ENCODE results near the gene PATJ. TPM values are rescaled to one million over a fixed set of nuclear protein-coding genes. Genes with fewer than 3 reads are reported as not detected.
"Not testable (repeated sequence)": the region's sequence is repeated elsewhere in the genome, so short reads cannot be mapped to it uniquely, and the experiment has no call there.

The PATJ gene
- total and polyA plus RNA-seq, 8 donors, result 27.6 to 58.8 (median 38.8) TPM

GRCh38 chr1:61869691-61870109 is 127.4 kb downstream of the PATJ start:
- intact Hi-C loops (cut with DNase I), result no loop called here
- H3K27ac ChIP-seq, result no peak overlapping the region
- DNase-seq, result no peak

DNA sequence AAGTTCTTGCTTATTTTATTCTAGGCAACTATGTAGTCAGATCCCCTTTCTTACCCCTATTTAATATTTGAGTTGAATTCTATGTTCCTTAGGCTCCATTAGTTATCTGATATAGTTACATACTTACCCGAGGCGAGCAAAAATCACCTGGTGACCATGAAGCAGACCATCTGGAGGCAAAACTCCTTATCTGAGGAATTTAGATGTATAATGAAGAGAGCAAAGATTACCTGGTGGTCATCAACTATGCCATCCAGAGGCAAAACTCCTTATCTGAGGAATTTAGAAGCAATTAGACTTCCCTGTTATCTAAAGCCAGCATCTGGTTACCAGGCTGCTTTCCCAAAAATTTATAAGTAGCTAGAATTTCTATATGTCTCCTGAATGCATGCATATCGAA is 129.9 kb downstream of the PATJ start:
- Histone ChIP-seq H3K36me3 (peaks cover 0 to 8% of the 10 kb centered on the region in 2 donors), H3K4me1 (no peaks in the 10 kb centered on the region), H3K9me3 (peaks cover 0 to 16% of the 10 kb centered on the region in 2 donors), H3K27me3 (no peaks in the 10 kb centered on the region), H3K4me3 (no peak overlapping the region), H3K27ac (no peak overlapping the region)
- intact Hi-C loops (cut with DNase I), result no loop called here
- TF ChIP-seq CTCF (IDR thresholded peaks at IDR 0.05), result no peak
- DNase-seq (no peak), ATAC-seq (no peak)

More at GRCh38 chr1:61869691-61870109, 127.4 kb downstream of the PATJ start:
- no peak for TF ChIP-seq CTCF (IDR thresholded peaks at IDR 0.05)
- no peak for ATAC-seq
- Histone ChIP-seq H3K4me3 (no peak overlapping the region), H3K27me3 (no peaks in the 10 kb centered on the region), H3K4me1 (no peaks in the 10 kb centered on the region), H3K36me3 (peaks cover 0 to 8% of the 10 kb centered on the region in 2 donors), H3K9me3 (peaks cover 0 to 16% of the 10 kb centered on the region in 2 donors)

DNA sequence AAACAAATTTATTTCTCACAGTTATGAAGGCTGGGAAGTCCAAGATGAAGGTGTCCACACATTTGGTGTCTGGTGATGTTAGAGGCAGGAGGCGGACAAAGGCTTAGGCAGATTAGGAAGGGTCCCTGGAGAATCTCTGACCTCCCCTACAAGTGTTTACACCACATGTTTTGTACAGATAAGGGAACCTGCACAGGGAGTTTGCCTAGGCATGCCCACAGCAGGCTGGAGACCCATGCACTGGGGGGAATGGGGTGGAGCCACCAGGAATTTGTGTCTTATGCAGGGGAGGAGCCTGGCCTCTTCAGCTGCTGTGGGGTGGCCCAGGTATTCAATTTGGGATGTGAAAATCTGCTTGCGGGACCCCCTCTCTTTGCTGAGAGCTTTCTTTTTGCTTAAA is 131.3 kb downstream of the PATJ start:
- no peak for TF ChIP-seq CTCF (IDR thresholded peaks at IDR 0.05)
- DNase-seq, result no peak

GRCh38 chr1:61873994-61874393 is 131.7 kb downstream of the PATJ start:
- Histone ChIP-seq H3K9me3 (peaks cover 0 to 16% of the 10 kb centered on the region in 2 donors), H3K4me1 (no peaks in the 10 kb centered on the region), H3K27ac (no peak overlapping the region), H3K4me3 (no peak overlapping the region), H3K36me3 (peaks cover 0 to 8% of the 10 kb centered on the region in 2 donors), H3K27me3 (no peaks in the 10 kb centered on the region)
- TF ChIP-seq CTCF (IDR thresholded peaks at IDR 0.05), result no peak
- no peak for DNase-seq
- ATAC-seq, result no peak
- intact Hi-C loops (cut with DNase I), result no loop called here

More for the DNA sequence above, 131.3 kb downstream of the PATJ start:
- Histone ChIP-seq H3K4me3 (no peak overlapping the region), H3K36me3 (peaks cover 0 to 8% of the 10 kb centered on the region in 2 donors), H3K9me3 (peaks cover 0 to 16% of the 10 kb centered on the region in 2 donors), H3K4me1 (no peaks in the 10 kb centered on the region), H3K27me3 (no peaks in the 10 kb centered on the region), H3K27ac (no peak overlapping the region)
- intact Hi-C loops (cut with DNase I), result no loop called here
- no peak for ATAC-seq

DNA sequence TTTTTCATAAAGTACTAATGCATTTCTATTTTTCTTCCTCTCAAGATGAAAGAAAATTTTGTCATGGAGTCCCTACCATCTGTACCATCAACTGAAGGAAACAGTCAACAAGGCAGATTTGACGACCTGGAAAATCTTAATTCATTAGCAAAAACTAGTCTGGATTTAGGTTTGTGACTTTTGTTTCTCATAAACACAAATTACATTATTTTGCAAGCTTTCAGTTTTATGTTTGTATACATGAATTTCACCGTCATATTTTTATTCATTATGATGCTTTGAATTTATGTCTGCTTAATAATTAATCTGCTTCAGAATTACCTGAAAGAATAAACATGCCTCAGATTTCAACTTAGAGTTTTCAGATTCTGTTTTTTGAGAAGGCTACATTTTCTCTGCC is 132.9 kb downstream of the PATJ start:
- TF ChIP-seq CTCF (IDR thresholded peaks at IDR 0.05), result no peak
- Histone ChIP-seq H3K27me3 (no peaks in the 10 kb centered on the region), H3K9me3 (peaks cover 0 to 9% of the 10 kb centered on the region in 2 donors), H3K4me1 (no peaks in the 10 kb centered on the region), H3K27ac (no peak overlapping the region), H3K4me3 (no peak overlapping the region), H3K36me3 (peaks cover 0 to under 1% of the 10 kb centered on the region in 2 donors)
- ATAC-seq (no peak), DNase-seq (no peak)
- intact Hi-C loops (cut with DNase I), result no loop called here

DNA sequence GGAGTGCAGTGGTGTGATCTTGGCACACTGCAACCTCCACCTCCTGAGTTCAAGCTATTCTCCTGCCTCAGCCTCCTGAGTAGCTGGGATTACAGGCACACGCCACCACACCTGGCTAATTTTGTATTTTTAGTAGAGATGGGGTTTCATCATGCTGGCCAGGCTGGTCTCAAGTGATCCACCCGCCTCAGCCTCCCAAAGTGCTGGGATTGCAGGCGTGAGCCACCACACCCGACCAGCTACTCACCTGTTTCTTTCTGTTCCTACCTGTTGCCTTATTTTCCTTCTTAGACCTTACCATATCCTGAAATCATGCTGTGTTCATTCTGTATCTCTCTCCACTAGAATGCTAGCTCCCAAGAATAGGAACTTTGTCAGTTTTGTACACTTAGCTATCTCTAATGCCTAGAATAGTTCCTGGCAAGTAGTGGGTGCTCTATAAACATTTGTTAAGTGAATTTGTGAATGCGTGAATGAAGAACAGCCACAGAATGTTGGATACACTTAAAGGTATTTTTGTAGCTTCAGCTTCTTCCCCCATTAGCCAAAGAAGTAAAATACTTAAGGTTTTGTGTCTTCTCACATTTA is 137.7 kb downstream of the PATJ start:
- intact Hi-C loops (cut with DNase I); DNase-seq; H3K9me3 ChIP-seq; H3K27me3 ChIP-seq; H3K4me1 ChIP-seq; H3K27ac ChIP-seq; ATAC-seq; H3K36me3 ChIP-seq; H3K4me3 ChIP-seq: not testable (repeated sequence)
